Smooth muscle cell of the brain vasculature (primary cell): ENCODE data around the gene TRAPPC2.

ENCODE experiments used
- DNase-seq: peaks from one replicate; pipeline ENCODE4 v3.0.0-alpha.2; 2012; ENCODE audit warnings: low read depth, low spot score

TRAPPC2 gene

GRCh38 chrX:13734278-13735172 lies at the start of gene TRAPPC2, which contains the start of gene OFD1:
TSS of gene TRAPPC2 (minus strand) at chrX:13734620. CDS start at chrX:13719963, 14,657 bp downstream.
TSS of gene OFD1 (plus strand) at chrX:13734748. CDS start at chrX:13735072, 324 bp downstream.
- DNase-seq: peak; percentile 90

DNA sequence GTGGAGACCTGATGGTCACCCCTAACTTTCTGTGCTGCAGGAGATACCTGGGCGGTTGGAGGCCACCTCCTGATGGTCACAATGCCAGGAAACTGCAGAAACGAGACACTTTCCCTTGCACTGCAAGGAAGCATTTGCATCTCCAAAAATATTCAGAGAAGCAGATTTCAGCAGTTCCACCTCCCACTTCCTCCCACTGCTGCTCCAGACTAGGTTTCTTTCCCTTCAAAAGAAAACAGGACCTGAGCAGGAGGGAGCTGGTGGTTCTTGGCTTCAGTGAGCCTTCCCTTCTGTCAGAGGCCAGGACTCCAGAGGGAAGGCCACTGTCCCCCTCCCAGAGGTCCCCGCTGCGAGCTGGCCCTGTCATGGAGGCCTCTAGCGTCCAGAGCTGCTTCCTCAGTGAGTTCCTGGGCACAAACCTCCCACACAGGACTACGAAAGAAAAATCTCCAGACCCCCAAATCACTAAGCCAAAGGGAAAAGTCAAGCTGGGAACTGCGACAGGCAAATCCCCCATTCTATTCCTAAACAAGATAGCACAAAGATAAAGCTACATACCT lies 46.5 kb upstream of the TRAPPC2 start:
- no peak for DNase-seq

GRCh38 chrX:13778916-13779315 lies 44.5 kb upstream of the TRAPPC2 start:
- DNase-seq: no peak

- no peak for DNase-seq
These were observed 42.0 kb upstream of the TRAPPC2 start for GRCh38 chrX:13776387-13776786.

GRCh38 chrX:13775837-13776236 lies 41.4 kb upstream of the TRAPPC2 start:
- no peak for DNase-seq

DNA sequence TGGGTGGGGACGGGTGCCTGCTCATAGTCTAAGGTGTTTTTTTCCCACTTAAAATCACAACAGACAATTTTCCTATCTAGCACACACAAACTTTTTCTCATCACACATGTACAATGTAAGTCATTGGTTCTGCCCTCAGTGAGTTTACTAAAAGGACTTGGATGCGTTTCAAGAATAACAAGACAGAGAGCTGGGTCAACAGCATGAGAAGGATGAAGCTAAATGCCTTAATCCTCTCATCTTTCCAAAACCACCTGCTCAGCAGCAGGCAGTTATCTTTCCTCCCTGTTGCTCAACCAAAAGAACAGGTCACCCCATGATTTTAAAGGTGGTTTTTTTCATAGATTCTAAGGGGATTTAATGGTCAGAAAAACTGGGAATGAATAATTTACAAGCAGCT lies 40.3 kb upstream of the TRAPPC2 start:
- no peak for DNase-seq

DNA sequence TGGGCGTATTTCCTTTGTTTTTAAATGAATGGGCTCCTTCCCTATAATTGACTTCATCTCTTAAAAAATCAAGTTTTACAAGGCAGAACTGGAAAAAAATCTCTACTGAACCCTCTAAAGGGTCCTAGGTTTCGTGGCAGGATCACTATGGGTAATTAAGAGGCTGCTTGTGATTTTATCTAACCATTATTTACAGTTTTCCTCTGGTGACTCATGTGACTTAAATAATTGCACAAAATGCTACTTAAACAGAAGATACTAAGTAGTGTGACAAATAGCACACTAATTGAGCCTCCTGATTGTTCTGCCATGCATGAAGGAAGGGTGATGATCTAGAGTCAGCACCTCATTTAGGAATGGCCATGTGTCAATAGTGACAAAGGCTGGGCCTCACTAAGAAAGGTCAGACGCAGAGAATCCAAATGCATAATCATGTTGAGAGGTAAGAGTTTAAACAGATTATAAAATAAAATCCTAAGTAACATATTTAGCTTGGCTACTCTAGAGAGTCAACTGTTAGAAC lies 35.7 kb upstream of the TRAPPC2 start:
- DNase-seq: no peak

- DNase-seq: no peak
These were observed 34.5 kb upstream of the TRAPPC2 start for GRCh38 chrX:13768939-13769338.

DNA sequence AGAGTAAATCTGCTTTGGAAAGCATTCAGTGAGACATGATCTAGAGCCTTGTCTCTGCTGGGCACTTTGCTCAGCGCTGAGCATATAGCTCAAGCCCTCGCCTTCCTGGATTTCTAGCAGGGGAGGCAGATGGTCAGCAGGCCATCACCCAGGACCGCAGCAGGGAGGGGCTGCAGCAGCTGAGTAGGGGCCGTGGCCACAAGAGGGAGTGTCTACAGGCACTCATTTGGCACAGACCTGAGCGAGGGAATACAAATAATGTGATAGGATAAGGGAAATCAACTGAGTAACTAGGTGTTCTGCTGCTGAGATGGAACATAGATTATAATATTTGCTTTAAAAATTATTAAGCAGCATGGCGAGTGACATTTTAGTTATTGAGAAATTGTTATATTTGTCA lies 30.3 kb upstream of the TRAPPC2 start:
- no peak for DNase-seq

DNA sequence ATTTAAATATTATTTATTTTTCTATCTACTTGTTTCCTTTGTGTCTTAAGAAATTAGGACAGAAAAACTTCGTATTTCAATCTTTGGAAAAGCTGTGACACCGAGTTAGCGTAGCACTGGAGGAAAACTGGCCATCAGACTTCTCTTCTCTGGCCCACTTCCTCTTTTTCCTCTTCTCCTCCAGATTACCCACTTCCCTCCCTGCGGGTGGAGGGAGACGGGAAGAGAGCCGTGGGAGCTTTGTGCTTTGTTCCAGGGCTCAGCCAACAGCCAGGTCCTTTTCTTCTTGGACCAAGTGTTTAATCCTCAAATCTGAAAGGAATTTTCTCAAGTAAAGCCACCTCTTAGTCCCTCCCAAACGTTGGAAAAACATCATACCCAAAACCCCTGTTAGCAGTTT lies 29.9 kb upstream of the TRAPPC2 start:
- DNase-seq: no peak

DNA sequence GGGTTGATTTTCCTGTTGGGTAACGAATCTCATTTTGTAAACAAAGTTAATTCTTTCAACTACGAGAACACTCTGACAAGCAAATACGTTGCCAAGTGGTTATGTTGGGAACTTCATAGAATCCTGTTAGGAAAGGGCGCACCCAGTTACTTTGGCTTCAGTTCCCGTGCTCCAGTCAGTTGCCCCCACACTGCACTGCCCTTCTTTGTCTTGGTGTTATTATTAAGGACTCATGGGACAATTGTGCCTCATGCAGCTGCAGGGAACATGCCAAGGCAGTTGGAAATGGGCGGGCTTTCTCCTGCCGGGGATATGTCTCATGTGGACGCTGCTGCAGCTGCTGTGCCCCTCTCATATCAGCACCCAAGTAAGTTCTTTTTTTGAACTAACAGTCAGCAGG lies 29.1 kb upstream of the TRAPPC2 start:
- DNase-seq: no peak

GRCh38 chrX:13761606-13762414 lies 27.4 kb upstream of the TRAPPC2 start:
- no peak for DNase-seq

GRCh38 chrX:13760426-13760825 lies 26.0 kb upstream of the TRAPPC2 start:
- no peak for DNase-seq

GRCh38 chrX:13759152-13759718 lies 24.8 kb upstream of the TRAPPC2 start:
- no peak for DNase-seq

DNA sequence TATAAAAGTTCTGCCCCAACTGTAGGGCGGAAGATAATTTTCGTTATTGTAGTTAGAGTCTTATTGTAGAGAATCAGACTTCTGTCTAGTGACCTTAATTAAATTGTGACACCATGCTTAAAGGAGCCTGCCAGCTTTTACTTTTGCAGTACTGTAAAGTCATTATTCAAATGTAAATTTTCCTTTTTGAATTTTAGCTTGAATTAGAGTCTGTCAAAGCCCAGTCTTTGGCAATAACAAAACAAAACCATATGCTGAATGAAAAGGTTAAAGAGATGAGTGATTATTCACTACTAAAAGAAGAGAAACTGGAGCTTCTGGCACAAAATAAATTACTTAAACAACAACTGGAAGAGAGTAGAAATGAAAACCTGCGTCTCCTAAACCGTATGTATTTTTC lies 22.0 kb upstream of the TRAPPC2 start:
- DNase-seq: no peak

- no peak for DNase-seq
These were observed 20.8 kb upstream of the TRAPPC2 start for GRCh38 chrX:13755254-13755653.

GRCh38 chrX:13754765-13755164 lies 20.3 kb upstream of the TRAPPC2 start:
- no peak for DNase-seq

DNA sequence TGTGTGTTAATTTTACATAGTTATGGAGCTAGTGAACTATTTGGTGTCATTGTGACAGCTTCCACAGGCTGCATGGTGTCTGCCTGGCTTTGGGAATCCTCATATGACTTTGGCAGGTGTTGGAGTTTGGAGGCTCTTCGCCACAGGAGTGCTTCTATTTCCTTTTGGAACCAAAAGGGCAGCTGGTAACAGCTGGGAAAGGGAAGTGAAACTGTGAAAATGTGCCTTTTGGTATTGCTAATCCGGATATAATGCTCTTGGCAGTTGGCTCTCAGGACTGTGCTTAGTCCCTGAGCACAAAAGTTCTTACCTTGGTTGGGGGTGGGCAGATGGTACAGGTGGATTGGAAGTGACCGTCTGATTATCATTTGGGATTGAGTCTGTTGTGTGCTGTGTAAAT lies 18.2 kb upstream of the TRAPPC2 start:
- no peak for DNase-seq

- DNase-seq: no peak
These were observed 17.7 kb upstream of the TRAPPC2 start for GRCh38 chrX:13752141-13752540.

DNA sequence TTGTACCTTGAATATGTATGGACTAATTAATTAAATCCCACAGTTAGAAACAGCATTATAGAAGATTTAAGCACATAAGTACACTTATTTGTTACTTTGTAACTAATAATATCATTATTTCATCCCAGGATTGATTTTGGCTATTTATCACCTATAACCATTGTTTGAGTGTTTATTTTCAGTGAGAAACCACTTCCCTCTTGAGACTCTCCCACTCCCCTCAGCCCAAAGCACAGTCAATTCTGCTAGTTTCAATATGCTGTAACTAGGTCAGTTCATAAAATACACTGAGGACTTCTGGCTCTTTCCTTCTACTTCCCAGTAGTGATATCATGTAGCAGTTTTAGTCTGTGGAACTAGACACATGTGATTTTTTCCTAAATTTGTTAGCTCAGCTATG lies 16.4 kb upstream of the TRAPPC2 start:
- DNase-seq: no peak

DNA sequence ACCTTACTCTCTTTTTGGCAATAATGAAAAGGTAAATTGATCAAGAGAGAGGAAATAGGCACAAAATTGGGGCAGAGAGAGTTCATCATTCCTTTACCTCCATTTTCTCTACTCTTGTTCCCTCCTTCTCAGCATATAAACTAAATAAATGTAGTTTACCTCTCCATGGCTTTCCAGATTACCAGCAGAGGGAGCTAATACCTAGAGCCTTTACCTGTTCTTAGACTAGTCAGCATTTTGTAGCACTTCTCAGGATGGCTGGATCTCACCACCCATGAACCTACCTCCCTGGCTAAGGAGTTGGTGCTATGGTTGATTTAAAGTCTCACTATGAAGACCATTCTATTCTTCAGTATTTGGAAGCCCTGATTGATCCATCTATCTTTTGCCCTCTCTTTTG lies 15.8 kb upstream of the TRAPPC2 start:
- DNase-seq: no peak

DNA sequence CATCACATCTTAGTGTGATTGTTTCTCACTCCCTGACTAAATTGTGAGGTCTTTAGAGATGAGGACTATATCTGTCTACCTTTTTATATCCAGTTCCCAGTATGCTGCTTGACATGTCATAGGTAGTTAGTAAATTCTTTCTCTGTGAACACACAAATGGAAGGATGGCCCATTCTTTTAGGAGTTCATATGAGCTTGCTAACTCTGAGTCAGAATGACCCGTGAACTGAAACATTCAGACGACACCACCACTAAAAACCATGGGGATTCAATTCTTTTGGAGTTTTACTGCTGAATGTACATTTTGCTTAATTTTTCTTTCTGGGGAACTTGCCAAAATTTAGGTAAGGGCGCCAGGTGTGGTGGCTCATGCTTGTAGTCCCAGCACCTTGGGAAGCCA lies 14.1 kb upstream of the TRAPPC2 start:
- no peak for DNase-seq
